PC-3 (cell line): ENCODE results near the gene RNF141.

Source experiments
- EZH2 ChIP-seq: fragments of 300-600 bp; sonication (generic); IDR thresholded peaks from one replicate; pipeline ENCODE4 v1.6.1; 2017; ENCODE audit warnings: antibody characterized with exemption, mild to moderate bottlenecking, low read length; ENCODE audit not compliant: unreplicated experiment
- EZH2phosphoT487 ChIP-seq: fragments of 300-600 bp; sonication (generic); IDR thresholded peaks from 2 replicates; pipeline ENCODE4 v1.6.1; 2018; ENCODE audit warnings: mild to moderate bottlenecking, antibody characterized with exemption, low read length, borderline replicate concordance
- TF ChIP-seq, protein P1 (sequence below): fragments of 300-600 bp; sonication (generic); conservative IDR thresholded peaks from 2 replicates; pipeline ENCODE4 v1.5.1; 2017; ENCODE audit warnings: antibody characterized with exemption, low read depth, mild to moderate bottlenecking, low read length

DNA sequence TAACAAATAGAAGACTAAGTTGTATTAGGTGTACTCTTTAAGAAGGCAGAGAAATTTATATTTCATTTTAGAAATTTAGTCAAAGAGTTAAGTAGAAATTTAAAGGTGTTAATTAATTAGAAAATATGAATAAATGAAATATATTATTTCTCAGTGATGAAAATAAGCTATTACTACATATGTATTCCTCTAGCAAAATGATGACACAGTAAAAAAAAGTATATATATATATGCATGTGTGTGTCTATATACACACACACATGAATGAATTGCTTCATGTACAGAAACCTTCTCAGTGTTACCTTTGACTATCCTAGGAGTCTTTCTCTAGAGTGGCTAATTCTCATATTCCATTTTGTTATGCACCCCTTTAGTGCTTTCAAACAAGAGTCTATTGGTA lies 7.7 kb downstream of the RNF141 start:
- TF ChIP-seq, protein P1, sequence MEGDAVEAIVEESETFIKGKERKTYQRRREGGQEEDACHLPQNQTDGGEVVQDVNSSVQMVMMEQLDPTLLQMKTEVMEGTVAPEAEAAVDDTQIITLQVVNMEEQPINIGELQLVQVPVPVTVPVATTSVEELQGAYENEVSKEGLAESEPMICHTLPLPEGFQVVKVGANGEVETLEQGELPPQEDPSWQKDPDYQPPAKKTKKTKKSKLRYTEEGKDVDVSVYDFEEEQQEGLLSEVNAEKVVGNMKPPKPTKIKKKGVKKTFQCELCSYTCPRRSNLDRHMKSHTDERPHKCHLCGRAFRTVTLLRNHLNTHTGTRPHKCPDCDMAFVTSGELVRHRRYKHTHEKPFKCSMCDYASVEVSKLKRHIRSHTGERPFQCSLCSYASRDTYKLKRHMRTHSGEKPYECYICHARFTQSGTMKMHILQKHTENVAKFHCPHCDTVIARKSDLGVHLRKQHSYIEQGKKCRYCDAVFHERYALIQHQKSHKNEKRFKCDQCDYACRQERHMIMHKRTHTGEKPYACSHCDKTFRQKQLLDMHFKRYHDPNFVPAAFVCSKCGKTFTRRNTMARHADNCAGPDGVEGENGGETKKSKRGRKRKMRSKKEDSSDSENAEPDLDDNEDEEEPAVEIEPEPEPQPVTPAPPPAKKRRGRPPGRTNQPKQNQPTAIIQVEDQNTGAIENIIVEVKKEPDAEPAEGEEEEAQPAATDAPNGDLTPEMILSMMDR = no peak
- TF ChIP-seq EZH2 = no peak
- no peak for TF ChIP-seq EZH2phosphoT487
